B cell (primary cell): ENCODE data around the gene CAMK2A.

ENCODE experiments used
- CTCF ChIP-seq: fragments of 200-600 bp; IDR thresholded peaks from one replicate; pipeline ENCODE4 v1.8.0; 2022; ENCODE audit warnings: antibody characterized with exemption, mild to moderate bottlenecking
- EZH2 ChIP-seq: IDR thresholded peaks from 2 replicates; pipeline ENCODE4 v1.6.1; 2012; ENCODE audit warnings: borderline replicate concordance, low read depth, mild to moderate bottlenecking, moderate library complexity, low read length; ENCODE audit not compliant: insufficient read depth, poor library complexity, severe bottlenecking

DNA sequence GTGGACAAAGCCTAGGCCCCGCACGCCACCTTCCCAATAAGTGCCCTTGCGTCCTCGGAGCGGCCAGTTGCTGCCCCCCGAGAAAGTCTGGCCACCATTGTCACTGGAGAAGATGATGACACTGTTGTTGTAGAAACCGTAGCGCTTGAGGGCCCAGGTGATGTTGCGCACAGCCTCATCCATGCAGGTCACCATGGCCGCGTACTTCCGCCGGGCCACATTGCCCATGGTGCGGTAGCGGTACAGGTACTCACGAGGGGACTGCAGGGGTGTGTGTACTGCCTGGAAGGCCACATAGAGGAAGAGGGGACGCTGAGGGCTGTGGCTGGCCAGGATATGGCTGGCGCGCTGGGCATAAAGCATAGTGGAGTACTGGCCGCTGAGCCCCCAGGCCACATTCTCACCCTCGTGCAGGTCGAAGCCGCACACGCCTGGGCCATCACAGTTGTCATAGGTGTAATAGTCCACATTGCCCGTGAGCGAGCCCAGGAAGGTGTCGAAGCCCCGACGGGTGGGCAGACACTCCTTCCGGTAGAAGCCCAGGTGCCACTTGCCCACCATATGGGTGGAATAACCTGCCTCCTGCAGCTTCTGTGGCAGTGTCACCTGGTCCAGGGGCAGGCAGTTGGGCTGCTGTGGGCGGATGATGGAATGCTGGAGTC lies 8.5 kb upstream of the CAMK2A start:
- TF ChIP-seq EZH2 (no peak), CTCF (no peak)
